Neuronal stem cell (in vitro differentiated cells): ENCODE measurements around the gene TMEM120A.

Experiments
- DNase-seq: peaks from one replicate; pipeline ENCODE4 v3.0.0-alpha.2; 2013; ENCODE audit warnings: low spot score
- H2AFZ ChIP-seq: one replicate; pipeline ENCODE4 v1.6.1; 2013; ENCODE audit warnings: mild to moderate bottlenecking, low read length, inconsistent platforms
- H2AK5ac ChIP-seq: 2 replicates; pipeline ENCODE4 v1.6.1; 2013; ENCODE audit warnings: low read depth, mild to moderate bottlenecking, inconsistent platforms, low read length, moderate library complexity, mixed read lengths
- H2BK120ac ChIP-seq: 2 replicates; pipeline ENCODE4 v1.6.1; 2013; ENCODE audit warnings: low read depth, mild to moderate bottlenecking, inconsistent platforms, low read length, moderate library complexity, mixed read lengths
- H2BK12ac ChIP-seq: one replicate; pipeline ENCODE4 v1.6.1; 2013; ENCODE audit warnings: low read length, inconsistent platforms
- H2BK15ac ChIP-seq: 2 replicates; pipeline ENCODE4 v1.6.1; 2013; ENCODE audit warnings: mild to moderate bottlenecking, low read length, inconsistent platforms, mixed read lengths
- H2BK5ac ChIP-seq: one replicate; pipeline ENCODE4 v1.6.1; 2013; ENCODE audit warnings: inconsistent platforms, mild to moderate bottlenecking, low read length, moderate library complexity
- H3K14ac ChIP-seq: one replicate; pipeline ENCODE4 v1.6.1; 2013; ENCODE audit warnings: low read length, inconsistent platforms
- H3K18ac ChIP-seq: 2 replicates; pipeline ENCODE4 v1.6.1; 2013; ENCODE audit warnings: low read length, inconsistent platforms
- H3K23ac ChIP-seq: 2 replicates; pipeline ENCODE4 v1.6.1; 2013; ENCODE audit warnings: low read depth, mild to moderate bottlenecking, mixed read lengths, low read length, inconsistent platforms; ENCODE audit not compliant: poor library complexity
- H3K27ac ChIP-seq: replicated peaks from 3 replicates; pipeline ENCODE4 v1.5.1; 2013; ENCODE audit warnings: low read length, inconsistent platforms
- H3K27me3 ChIP-seq, 3 experiments: 2 replicates each; pipeline ENCODE4 v1.6.1; 2013; ENCODE audit warnings: low read length in 3 of 3, mild to moderate bottlenecking in 2 of 3, inconsistent platforms in 1 of 3, low read depth in 1 of 3, mixed read lengths in 1 of 3, moderate library complexity in 1 of 3; ENCODE audit not compliant: control insufficient read depth in 3 of 3, insufficient read depth in 3 of 3
- H3K36me3 ChIP-seq, 2 donors: replicated peaks in 1 of 2; 2 replicates each; pipeline ENCODE4 v1.6.1; 2013; ENCODE audit warnings: low read length in 2 of 2; ENCODE audit not compliant: control insufficient read depth in 2 of 2, insufficient read depth in 2 of 2
- H3K4ac ChIP-seq: 2 replicates; pipeline ENCODE4 v1.6.1; 2013; ENCODE audit warnings: inconsistent platforms, mild to moderate bottlenecking, low read length, moderate library complexity
- H3K4me1 ChIP-seq, 2 donors: 1 replicate in 1 of 2; 2 replicates in 1 of 2; pipeline ENCODE4 v1.6.1; 2013; ENCODE audit warnings: low read length in 2 of 2, low read depth in 1 of 2; ENCODE audit not compliant: control insufficient read depth in 2 of 2, insufficient read depth in 1 of 2
- H3K4me2 ChIP-seq: one replicate; pipeline ENCODE4 v1.6.1; 2013; ENCODE audit warnings: mild to moderate bottlenecking, low read length, inconsistent platforms; ENCODE audit not compliant: insufficient read depth, poor library complexity, severe bottlenecking
- H3K4me3 ChIP-seq, 2 donors: 2 replicates each; pipeline ENCODE4 v1.5.1; 2013; ENCODE audit warnings: low read length in 2 of 2, mild to moderate bottlenecking in 2 of 2, inconsistent platforms in 1 of 2, moderate library complexity in 1 of 2
- H3K79me1 ChIP-seq: one replicate; pipeline ENCODE4 v1.6.1; 2013; ENCODE audit warnings: low read depth, mild to moderate bottlenecking, inconsistent platforms, low read length, moderate library complexity
- H3K9ac ChIP-seq: one replicate; pipeline ENCODE4 v1.6.1; 2013; ENCODE audit warnings: mild to moderate bottlenecking, low read depth, low read length, inconsistent platforms; ENCODE audit not compliant: poor library complexity
- H3K9me3 ChIP-seq, 2 donors: replicated peaks in 1 of 2; 2 replicates each; pipeline versions ENCODE3 to v1.6.1; 2013; ENCODE audit warnings: low read length in 2 of 2, mild to moderate bottlenecking in 2 of 2, inconsistent platforms in 1 of 2, low read depth in 1 of 2, mixed read lengths in 1 of 2, moderate library complexity in 1 of 2; ENCODE audit not compliant: control insufficient read depth in 2 of 2, insufficient read depth in 1 of 2
- H4K8ac ChIP-seq: one replicate; pipeline ENCODE4 v1.6.1; 2013; ENCODE audit warnings: low read depth, mild to moderate bottlenecking, inconsistent platforms, low read length, moderate library complexity
- H4K91ac ChIP-seq: one replicate; pipeline ENCODE4 v1.6.1; 2013; ENCODE audit warnings: low read length, low read depth, mild to moderate bottlenecking, inconsistent platforms; ENCODE audit not compliant: poor library complexity
- WGBS, 2 donors: extraction: QIAGEN DNeasy Blood & Tissue Kit; methylation state at CpG; one replicate each; pipeline ENCODE4 v1.1.7; 2013; ENCODE audit warnings: missing lambda C conversion rate in 2 of 2, mixed read lengths in 1 of 2; ENCODE audit not compliant: insufficient read length in 2 of 2, insufficient replicate concordance in 1 of 2; ENCODE audit errors: extremely low coverage in 2 of 2; 5-methylcytosine and 5-hydroxymethylcytosine counted together

TMEM120A gene

DNA sequence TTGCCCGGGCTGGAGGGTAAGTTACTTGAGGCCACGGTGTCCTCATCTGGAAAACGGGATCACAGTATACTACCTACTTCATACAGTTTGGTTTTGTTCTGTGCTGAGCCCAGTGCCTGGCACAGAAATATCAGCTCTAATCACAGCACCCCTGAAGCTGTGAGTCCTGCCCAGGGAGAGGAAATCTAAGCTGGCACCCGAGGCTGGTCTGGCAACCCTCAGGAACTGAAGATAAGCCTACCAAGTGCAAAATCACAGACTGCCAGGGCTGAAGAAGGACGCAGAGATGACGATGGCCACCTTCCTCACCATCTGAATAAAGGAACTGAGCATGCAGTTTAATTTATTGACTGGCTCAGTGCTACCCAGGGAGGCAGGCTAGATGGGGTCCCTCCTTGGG lies 7.7 kb upstream of the TMEM120A start:
- no peaks in the 10 kb centered on the region for H3K79me1 ChIP-seq
- H2BK12ac ChIP-seq, result no peak overlapping the region
- no peak overlapping the region for H4K91ac ChIP-seq
- H3K4ac ChIP-seq, result no peak overlapping the region
- no peak overlapping the region for H3K4me3 ChIP-seq
- peaks cover 21 to 52% of the 10 kb centered on the region in 2 donors for H3K36me3 ChIP-seq
- DNase-seq, result no peak
- H2AK5ac ChIP-seq, result no peak overlapping the region
- no peak overlapping the region for H3K27ac ChIP-seq
- no peak overlapping the region for H2AFZ ChIP-seq
- no peaks in the 10 kb centered on the region for H3K9me3 ChIP-seq
- H2BK120ac ChIP-seq, result no peak overlapping the region
- no CpG with 5 or more reads among the region's 6 CpGs for WGBS, 2 donors
- no peak overlapping the region for H2BK15ac ChIP-seq
- H3K4me1 ChIP-seq, result no peaks in the 10 kb centered on the region
- H3K18ac ChIP-seq, result no peak overlapping the region
- no peak overlapping the region for H4K8ac ChIP-seq
- no peak overlapping the region for H2BK5ac ChIP-seq
- H3K14ac ChIP-seq, result no peak overlapping the region
- no peak overlapping the region for H3K9ac ChIP-seq
- H3K23ac ChIP-seq, result no peak overlapping the region
- H3K4me2 ChIP-seq, result no peak overlapping the region
- H3K27me3 ChIP-seq, result no peaks in the 10 kb centered on the region

DNA sequence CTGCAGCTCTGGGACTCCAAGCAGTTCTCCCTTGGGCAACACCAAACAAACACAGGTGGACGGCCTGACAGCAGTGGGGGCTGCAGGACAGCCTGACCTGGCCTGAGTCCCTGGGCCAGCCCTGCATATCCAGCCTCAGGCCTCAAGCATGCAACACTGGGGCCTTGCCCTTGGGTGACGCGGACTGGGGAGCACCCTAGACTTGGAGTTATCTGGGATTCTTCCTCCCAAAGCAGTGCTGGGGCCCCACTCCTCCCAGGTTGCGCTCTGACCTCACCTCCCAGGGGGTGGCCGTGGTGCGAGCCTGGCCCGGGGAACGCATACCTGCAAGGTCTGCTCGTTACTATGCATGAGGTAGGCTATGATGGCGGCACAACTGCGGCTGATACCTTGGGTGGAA lies 6.2 kb upstream of the TMEM120A start:
- Histone ChIP-seq H3K4me2 (no peak overlapping the region), H4K91ac (no peak overlapping the region), H3K23ac (peak overlapping the region; percentile 73), H2BK120ac (no peak overlapping the region), H3K9ac (no peak overlapping the region), H3K36me3 (peaks cover 28 to 60% of the 10 kb centered on the region in 2 donors), H3K4me3 (peak overlapping the region in 1 of 2 donors; percentile 44), H3K79me1 (no peaks in the 10 kb centered on the region), H3K27ac (no peak overlapping the region), H3K4me1 (no peaks in the 10 kb centered on the region), H3K14ac (peak overlapping the region; percentile 6), H2AFZ (no peak overlapping the region), H2AK5ac (peak overlapping the region; percentile 74), H3K4ac (no peak overlapping the region), H2BK15ac (no peak overlapping the region), H3K27me3 (no peaks in the 10 kb centered on the region), H4K8ac (no peak overlapping the region), H3K9me3 (no peaks in the 10 kb centered on the region), H2BK5ac (no peak overlapping the region), H3K18ac (no peak overlapping the region), H2BK12ac (no peak overlapping the region)
- no peak for DNase-seq
- WGBS, 2 donors, result no CpG with 5 or more reads among the region's 11 CpGs

DNA sequence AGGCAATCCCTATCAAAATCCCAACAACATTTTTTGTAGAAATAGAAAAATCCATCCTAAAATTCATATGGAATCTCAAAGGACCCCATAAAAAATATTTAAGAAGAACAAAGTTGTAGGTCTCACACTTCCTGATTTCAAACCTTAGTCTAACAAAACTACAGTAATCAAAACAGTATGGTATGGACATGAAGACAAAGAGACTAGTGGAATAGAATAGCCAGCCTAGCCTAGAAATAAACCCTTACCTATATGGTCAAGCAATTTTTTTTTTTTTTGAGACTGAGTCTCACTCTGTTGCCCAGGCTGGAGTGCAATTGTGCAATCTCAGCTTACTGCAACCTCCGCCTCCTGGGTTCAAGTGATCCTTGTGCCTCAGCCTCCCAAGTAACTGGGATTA lies 3.6 kb upstream of the TMEM120A start:
- Histone ChIP-seq H4K8ac (no peak overlapping the region), H3K4me3 (no peak overlapping the region), H3K36me3 (peaks cover 18 to 43% of the 10 kb centered on the region in 2 donors), H2BK12ac (no peak overlapping the region), H4K91ac (no peak overlapping the region), H3K14ac (no peak overlapping the region), H3K79me1 (no peaks in the 10 kb centered on the region), H3K27me3 (no peaks in the 10 kb centered on the region), H3K27ac (no peak overlapping the region), H3K9ac (no peak overlapping the region), H3K4me1 (peaks cover 10% of the 10 kb centered on the region in 2 donors), H2AFZ (no peak overlapping the region), H3K23ac (no peak overlapping the region), H2BK5ac (no peak overlapping the region), H3K4me2 (no peak overlapping the region), H3K4ac (no peak overlapping the region), H2BK15ac (no peak overlapping the region), H2BK120ac (no peak overlapping the region), H2AK5ac (no peak overlapping the region), H3K18ac (no peak overlapping the region), H3K9me3 (no peaks in the 10 kb centered on the region)
- no peak for DNase-seq
- no CpG with 5 or more reads among the region's 1 CpG for WGBS, 2 donors

DNA sequence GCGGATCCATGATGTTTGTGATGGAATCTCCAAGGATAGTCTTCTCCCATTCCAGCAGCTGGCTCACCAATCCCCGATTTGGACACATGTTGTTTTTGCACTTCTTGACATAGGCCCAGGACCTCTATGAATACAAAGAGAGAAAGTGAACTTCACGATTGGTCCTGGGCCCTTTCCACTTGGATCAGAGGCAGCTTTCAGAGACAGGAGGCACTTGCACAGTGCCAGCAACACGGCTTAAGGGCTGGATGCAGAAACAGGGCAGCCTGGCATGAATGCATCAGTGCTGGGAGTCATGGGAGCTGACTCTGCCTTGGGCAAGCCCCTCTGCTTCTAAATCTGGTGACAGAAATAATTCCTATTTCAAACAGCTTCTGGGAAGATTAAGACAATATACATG lies 2.1 kb upstream of the TMEM120A start:
- Histone ChIP-seq H3K36me3 (peaks cover 16 to 32% of the 10 kb centered on the region in 2 donors), H3K4me1 (peaks cover 10 to 12% of the 10 kb centered on the region in 2 donors), H3K9ac (no peak overlapping the region), H3K4me3 (no peak overlapping the region), H2BK5ac (no peak overlapping the region), H2BK12ac (no peak overlapping the region), H3K14ac (no peak overlapping the region), H3K4ac (no peak overlapping the region), H3K23ac (no peak overlapping the region), H2AFZ (no peak overlapping the region), H3K79me1 (no peaks in the 10 kb centered on the region), H2AK5ac (no peak overlapping the region), H4K91ac (no peak overlapping the region), H3K27ac (no peak overlapping the region), H3K27me3 (no peaks in the 10 kb centered on the region), H2BK15ac (no peak overlapping the region), H4K8ac (no peak overlapping the region), H3K9me3 (no peaks in the 10 kb centered on the region), H3K4me2 (no peak overlapping the region), H2BK120ac (no peak overlapping the region), H3K18ac (no peak overlapping the region)
- WGBS, 2 donors, result no CpG with 5 or more reads among the region's 4 CpGs
- DNase-seq, result no peak
